Measurements from ENCODE around the gene KCNG2. TPM values are rescaled to one million over a fixed set of nuclear protein-coding genes. Genes with fewer than 3 reads are reported as not detected.
A peak's percentile ranks its signal among the peaks of the same experiment; 100 is the strongest.

The KCNG2 gene
- polyA plus RNA-seq, 1 experiment = 0.38 TPM

DNA sequence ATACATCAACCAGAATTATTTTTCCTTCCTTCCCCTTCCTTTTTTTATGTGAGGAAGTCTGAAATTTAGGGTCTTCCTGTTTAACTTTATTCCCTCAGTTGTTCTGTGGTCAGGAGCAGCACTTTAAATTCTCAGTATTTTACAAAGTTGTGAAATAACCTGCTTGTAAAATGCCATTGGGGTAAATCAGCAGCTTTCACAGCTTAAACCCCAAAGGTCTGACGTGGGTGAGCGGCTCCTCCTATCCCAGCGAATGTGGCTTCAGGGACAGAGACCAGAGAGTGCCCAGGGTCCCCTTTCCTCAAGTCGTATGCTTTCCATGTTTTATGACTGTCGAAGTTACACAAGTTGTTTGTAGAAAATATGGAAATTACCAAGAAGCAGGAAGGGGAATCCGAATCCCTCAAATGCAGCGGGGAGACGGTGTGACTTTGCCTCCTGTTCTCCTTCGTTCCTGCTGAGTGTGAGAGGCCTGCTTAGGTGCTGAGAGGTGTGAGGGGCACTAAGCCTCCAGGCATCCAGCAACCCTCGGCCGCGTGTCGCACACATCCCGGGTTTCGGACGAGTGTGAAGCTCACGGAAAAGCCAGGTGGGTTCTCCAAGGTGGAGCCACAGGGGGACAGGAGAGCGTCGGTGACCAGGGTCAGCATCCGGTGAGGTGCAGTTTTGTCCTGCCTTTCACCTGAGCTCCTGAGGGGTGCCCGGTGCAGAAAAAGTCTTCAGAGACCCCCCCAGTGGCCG lies 10.8 kb upstream of the KCNG2 start:
- CTCF ChIA-PET = interaction anchor here (0.6 kb wide), 1 partner anchor 202 kb away, joined by 4 read pairs; no protein-coding TSS in a partner anchor
- Histone ChIP-seq H3K27ac (ENCODE audit: low read depth, low read length) (no peak overlapping the region), H3K27me3 (ENCODE audit: control insufficient read depth, insufficient read depth, low read length) (peaks cover 30% of the 10 kb centered on the region), H3K9me3 (ENCODE audit: control insufficient read depth, insufficient read depth, low read length) (peaks cover 16% of the 10 kb centered on the region; the same call in 1 of the 2 replicates), H3K4me3 (ENCODE audit: low read depth, low read length) (no peak overlapping the region)
- POLR2A ChIA-PET = no interaction called here
- TF ChIP-seq, protein P1, sequence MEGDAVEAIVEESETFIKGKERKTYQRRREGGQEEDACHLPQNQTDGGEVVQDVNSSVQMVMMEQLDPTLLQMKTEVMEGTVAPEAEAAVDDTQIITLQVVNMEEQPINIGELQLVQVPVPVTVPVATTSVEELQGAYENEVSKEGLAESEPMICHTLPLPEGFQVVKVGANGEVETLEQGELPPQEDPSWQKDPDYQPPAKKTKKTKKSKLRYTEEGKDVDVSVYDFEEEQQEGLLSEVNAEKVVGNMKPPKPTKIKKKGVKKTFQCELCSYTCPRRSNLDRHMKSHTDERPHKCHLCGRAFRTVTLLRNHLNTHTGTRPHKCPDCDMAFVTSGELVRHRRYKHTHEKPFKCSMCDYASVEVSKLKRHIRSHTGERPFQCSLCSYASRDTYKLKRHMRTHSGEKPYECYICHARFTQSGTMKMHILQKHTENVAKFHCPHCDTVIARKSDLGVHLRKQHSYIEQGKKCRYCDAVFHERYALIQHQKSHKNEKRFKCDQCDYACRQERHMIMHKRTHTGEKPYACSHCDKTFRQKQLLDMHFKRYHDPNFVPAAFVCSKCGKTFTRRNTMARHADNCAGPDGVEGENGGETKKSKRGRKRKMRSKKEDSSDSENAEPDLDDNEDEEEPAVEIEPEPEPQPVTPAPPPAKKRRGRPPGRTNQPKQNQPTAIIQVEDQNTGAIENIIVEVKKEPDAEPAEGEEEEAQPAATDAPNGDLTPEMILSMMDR (IDR thresholded peaks at IDR 0.05; ENCODE audit: low read depth, low read length) = no peak
- DNase-seq (ENCODE audit: low read depth, low spot score) = no peak

DNA sequence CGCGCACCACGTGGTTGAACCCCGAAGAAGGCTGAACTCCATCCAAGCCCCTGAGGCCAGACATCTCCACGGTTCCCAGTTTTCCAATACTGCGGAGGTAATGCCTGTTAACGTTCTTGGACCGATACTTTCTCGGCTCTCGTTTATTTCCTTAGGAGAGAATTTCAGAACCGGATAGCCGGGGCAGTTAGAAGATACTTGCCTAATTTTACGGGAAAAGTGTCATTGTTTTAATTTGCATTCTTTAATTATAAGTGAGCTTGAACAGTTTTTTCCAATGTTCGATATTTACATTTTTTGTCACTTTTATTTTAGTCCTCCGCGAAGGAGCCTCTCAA lies 10.2 kb upstream of the KCNG2 start:
- H3K4me3 ChIP-seq (ENCODE audit: low read depth, low read length) = no peak overlapping the region
- ChIA-PET POLR2A (no interaction called here), CTCF (no interaction called here)
- peaks cover 16% of the 10 kb centered on the region; the same call in 1 of the 2 replicates for H3K9me3 ChIP-seq (ENCODE audit: control insufficient read depth, insufficient read depth, low read length)
- H3K27ac ChIP-seq (ENCODE audit: low read depth, low read length) = no peak overlapping the region
- no peak for DNase-seq (ENCODE audit: low read depth, low spot score)
- peaks cover 30% of the 10 kb centered on the region for H3K27me3 ChIP-seq (ENCODE audit: control insufficient read depth, insufficient read depth, low read length)
- TF ChIP-seq, protein P1 (IDR thresholded peaks at IDR 0.05; ENCODE audit: low read depth, low read length) = no peak

DNA sequence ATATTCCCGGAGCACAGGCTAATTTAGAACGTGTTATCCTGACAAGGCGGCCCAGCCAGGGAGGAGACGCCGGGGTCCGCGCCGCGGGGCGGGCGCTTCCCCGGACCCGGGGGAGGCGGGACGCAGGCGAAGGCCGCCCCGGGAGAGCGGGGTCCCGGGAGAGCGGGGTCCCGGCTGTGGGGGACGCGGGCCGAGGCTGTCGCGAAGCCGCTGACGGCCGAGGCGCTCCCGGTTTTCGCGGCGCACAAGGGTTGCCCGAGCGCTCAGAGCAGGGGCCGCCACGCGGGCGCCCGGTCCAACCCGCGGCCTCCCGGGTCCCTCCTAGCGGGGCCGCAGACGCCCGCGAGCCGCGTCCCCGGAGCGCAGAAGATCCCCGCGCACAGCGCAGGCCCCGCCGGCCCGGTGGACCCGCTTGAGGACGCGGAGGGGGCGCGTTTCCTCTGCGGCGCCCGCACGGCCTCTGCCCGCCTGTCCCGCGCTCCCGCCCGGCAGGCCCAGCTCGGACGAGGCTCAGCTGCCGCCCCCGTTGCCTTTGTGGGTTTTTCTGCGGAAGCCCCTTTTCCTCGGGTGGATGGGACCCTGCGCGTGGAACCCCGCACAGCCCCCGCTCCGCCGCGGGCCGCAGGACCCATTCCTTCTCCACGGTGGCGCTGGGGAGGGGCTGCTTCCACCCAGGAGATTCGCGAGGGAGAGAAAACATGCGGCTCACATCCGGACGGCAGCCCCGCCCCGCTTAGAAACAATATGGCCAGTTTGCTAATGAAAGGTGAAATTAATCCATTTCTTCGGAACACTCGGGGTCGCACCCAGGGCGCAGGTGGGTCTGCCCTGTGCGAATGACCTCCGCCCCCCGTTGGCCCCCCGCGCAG lies 9.6 kb upstream of the KCNG2 start:
- ChIA-PET CTCF (no interaction called here), POLR2A (no interaction called here)
- no peak for DNase-seq (ENCODE audit: low read depth, low spot score)
- peaks cover 16% of the 10 kb centered on the region; the same call in 1 of the 2 replicates for H3K9me3 ChIP-seq (ENCODE audit: control insufficient read depth, insufficient read depth, low read length)
- no peak overlapping the region for H3K27ac ChIP-seq (ENCODE audit: low read depth, low read length)
- peaks cover 26% of the 10 kb centered on the region for H3K27me3 ChIP-seq (ENCODE audit: control insufficient read depth, insufficient read depth, low read length)
- peak overlapping the region; percentile 25; the same call in 1 of the 2 replicates for H3K4me3 ChIP-seq (ENCODE audit: low read depth, low read length)
- TF ChIP-seq, protein P1 (IDR thresholded peaks at IDR 0.05; ENCODE audit: low read depth, low read length) = 0 out of 2 replicates have a peak, but pooled peaks have one; percentile 10

DNA sequence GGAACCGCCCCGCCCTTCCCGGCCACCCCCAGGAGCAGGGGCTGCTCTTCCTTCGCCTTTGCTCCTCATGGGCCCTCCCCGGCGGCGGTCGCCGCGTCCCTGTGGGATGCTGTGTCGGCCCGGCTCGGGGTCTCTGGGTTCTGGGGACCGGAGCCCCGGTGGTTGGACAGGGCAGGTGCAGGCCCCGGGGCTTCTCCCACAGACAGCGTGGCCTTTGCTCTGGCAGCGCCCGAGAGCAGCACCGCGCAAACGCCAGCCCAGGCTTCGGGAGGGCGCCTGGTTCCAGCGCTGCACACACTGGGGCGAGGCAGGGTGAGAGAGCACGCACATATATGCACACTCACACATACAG lies 9.0 kb upstream of the KCNG2 start:
- Histone ChIP-seq H3K9me3 (ENCODE audit: control insufficient read depth, insufficient read depth, low read length) (peaks cover 16% of the 10 kb centered on the region; the same call in 1 of the 2 replicates), H3K27me3 (ENCODE audit: control insufficient read depth, insufficient read depth, low read length) (peaks cover 26% of the 10 kb centered on the region), H3K4me3 (ENCODE audit: low read depth, low read length) (no peak overlapping the region), H3K27ac (ENCODE audit: low read depth, low read length) (no peak overlapping the region)
- TF ChIP-seq, protein P1 (IDR thresholded peaks at IDR 0.05; ENCODE audit: low read depth, low read length) = no peak
- no peak for DNase-seq (ENCODE audit: low read depth, low spot score)
- POLR2A ChIA-PET = no interaction called here
- CTCF ChIA-PET = no interaction called here

Data from AG04450 (cell line).